GM11168 (cell line): ENCODE results near the gene ADAMTSL2.
"Not testable (repeated sequence)": the region's sequence is repeated elsewhere in the genome, so short reads cannot be mapped to it uniquely, and the experiment has no call there.

Experiments used
- in situ Hi-C: fragments of 300-500 bp; cut with MboI; formaldehyde crosslinking; loops from one replicate; pipeline ENCODE4 v1.12.0; 2022; ENCODE audit warnings: low sequenced_read_pairs; ENCODE audit not compliant: unreplicated experiment

ADAMTSL2 gene

GRCh38 chr9:133545494-133546286 is 11.2 kb downstream of the ADAMTSL2 start:
- in situ Hi-C loops = loop anchor here (25.0 kb wide), 1 partner anchor 467 kb away; no protein-coding TSS in a partner anchor

DNA sequence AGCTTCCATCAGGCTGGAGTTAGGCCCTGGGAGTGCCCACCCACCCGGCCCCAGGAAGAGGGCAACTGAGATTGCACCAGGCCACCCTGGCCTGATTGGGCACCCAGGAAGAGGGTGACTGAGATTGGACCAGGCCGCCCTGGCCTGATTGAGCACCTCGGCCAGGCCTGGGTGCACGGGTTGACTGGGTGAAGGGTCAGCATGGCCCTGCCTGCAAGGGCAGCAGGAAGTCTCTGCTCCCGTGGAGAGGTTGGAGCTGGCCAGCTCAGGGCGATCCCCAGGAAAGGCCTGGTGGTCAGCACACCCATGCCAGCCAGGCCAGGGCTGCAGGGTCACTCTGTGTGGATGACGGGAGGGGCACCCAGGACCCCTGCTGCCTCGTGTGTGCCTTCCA is 11.8 kb downstream of the ADAMTSL2 start:
- in situ Hi-C loops = loop anchor here (25.0 kb wide), 1 partner anchor 466 kb away; no protein-coding TSS in a partner anchor

DNA sequence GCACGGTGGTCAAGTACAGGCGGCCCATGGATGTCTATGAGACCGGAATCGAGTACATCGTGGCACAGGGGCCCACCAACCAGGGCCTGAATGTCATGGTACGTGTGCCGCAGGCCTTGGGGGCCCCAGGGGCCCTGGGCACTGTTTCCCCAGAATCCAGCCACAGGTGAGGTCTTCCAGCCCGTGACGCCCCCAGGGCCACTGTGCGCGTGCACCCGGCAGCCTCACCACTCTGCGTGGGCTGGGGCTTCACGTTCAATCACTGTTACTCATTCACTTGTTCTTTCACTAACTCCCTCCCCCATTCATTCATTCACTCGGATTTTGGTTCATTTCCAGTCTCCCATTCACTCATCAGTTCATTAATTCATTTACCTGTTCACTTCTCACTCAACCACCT is 12.6 kb downstream of the ADAMTSL2 start:
- in situ Hi-C loops = loop anchor here (25.0 kb wide), 1 partner anchor 465 kb away; no protein-coding TSS in a partner anchor

DNA sequence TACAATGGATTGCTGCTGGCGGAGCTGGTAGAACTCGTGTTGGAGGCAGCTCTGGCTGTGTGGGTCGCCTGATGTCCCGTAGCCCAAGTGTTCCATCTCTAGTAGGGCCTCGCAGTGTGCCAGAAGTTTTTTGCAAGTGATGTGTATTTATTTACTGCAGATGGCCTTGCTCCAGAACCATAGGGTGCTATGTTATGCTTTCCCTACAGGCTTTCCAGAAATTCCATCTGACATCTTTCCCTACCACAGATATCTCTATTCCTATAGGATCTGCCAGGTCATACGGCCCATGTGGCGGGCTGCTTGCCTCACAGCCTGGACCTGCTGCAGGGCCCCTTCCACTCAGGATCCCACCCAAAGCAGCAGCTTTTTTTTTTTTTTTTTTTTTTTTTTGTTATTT is 16.9 kb downstream of the ADAMTSL2 start:
- in situ Hi-C loops = no loop called here

DNA sequence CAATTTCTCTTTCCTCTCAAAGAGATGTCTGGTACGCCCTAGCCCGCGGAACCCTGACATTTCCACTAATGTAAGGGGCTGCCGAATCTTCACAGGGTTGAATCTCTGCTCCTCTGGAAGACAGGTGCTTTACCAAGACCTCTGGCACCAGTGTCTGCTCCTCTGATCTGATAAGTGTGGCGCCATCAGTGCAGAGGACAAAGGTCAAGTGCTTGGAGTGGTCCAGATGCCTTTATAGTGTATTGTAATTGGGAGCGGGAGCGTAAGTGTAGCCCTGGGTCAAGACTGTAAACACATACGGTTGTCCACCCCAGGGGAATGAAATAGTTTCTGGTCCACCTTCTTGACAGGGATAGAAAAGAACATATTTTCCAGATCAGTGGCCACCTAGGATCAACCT is 17.7 kb downstream of the ADAMTSL2 start:
- in situ Hi-C loops = no loop called here

DNA sequence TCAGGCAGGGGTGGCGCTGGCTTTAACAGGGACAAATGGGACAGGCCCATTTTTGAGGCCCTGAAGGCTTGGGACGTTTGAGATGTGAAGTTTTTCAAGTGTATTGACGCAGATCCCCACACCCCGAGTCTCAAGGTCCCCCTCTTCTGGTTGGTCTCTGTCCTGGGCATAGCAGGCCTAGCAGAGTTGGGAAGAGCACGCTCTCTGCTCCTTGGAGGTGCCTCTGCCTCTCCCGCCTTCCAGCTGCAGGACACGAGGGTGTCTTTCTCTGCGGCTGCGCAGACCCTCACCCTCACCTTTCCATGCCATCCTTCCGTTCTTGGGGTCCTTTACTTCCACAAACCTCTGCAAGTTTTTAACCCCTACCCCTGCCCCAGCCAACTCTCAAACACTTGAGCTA is 18.6 kb downstream of the ADAMTSL2 start:
- in situ Hi-C loops = no loop called here

DNA sequence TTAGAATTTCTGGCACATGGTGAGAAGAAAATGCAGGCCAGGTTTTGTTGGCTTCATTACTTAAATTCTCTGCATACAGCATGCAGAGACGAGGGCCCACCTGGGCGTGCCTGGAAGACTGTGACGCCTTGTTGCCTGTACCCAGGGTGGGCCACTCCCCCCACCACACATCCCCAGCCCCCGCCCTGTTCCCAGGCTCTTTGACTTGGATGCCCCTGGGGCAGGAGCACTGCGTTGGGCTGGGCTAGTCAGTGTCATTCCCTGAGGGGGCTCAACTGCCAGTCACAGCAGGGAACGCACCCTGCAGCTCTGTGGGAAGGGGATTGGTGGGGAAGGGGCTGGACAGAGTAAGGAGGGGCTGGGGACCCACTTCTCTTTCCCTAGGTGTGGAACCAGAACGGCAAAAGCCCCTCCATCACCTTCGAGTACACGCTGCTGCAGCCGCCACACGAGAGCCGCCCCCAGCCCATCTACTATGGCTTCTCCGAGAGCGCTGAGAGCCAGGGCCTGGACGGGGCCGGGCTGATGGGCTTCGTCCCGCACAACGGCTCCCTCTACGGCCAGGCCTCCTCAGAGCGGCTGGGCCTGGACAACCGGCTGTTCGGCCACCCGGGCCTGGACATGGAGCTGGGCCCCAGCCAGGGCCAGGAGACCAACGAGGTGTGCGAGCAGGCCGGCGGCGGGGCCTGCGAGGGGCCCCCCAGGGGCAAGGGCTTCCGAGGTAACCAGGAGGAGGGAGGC is 19.6 kb downstream of the ADAMTSL2 start:
- in situ Hi-C loops = no loop called here

DNA sequence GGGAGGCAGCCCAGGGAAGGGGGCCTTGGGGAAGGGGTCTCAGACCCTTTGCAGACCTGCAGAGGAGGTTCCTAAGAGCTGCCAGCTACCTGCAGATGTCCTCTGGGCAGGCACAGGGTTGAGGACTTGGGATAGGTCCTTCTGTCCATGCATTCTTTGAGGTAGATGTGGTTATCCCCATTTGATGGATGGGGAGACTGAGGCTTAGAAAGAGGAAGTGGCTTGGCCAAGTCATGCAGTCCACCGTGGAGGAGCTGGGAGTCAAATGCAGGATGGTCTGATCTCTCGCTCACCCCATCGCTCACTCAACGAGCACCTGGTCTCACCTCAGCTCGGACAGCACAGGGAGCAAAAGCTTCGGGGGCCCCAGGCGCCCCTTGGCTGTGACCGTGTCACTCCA is 20.2 kb downstream of the ADAMTSL2 start:
- in situ Hi-C loops = no loop called here

GRCh38 chr9:133556354-133556753 is 21.9 kb downstream of the ADAMTSL2 start:
- in situ Hi-C loops = no loop called here

DNA sequence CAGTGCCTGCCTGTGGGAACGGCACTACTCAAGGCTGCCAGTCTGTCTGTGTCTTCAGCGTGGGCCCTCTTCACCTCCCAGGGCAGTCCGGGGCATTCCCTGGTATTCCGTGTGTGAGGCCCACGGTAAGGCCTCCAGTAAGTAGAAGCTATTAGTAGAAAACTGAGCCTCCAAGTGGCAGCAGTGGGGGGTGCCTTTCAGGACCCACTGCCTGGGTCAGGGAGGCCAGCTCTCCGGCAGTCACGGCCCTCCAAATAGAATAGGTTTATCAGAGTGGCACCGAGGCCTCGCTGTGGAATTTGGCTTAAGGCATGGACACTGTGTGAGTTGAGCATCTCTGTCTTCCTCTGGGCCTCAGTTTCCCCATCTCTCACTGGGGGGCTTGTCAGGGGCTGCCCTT is 23.1 kb downstream of the ADAMTSL2 start:
- in situ Hi-C loops = no loop called here

- in situ Hi-C loops = no loop called here
Measured at GRCh38 chr9:133558191-133559126, 24.0 kb downstream of the ADAMTSL2 start.

DNA sequence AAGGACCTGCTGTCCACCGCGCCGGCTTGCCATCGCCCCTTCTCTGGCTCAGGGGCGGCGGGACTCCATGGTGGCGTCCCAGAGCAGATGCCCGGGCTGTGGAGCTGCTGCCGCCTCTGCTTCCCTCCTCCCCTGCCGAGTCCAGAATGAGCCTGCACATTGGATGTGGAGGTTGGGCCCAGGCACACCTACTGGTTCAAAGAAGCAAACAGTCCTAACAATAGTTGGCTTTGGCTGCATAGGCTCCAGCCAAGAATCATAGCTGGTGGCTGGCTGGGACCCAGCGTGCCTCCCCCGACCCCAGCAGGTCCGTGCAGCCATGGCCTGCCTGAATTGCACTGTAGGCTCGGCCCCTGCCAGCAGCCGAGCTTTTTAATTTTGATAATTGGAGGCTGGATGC is 25.8 kb downstream of the ADAMTSL2 start:
- in situ Hi-C loops = no loop called here

- in situ Hi-C loops = no loop called here
Measured at GRCh38 chr9:133560944-133561343, 26.4 kb downstream of the ADAMTSL2 start.

DNA sequence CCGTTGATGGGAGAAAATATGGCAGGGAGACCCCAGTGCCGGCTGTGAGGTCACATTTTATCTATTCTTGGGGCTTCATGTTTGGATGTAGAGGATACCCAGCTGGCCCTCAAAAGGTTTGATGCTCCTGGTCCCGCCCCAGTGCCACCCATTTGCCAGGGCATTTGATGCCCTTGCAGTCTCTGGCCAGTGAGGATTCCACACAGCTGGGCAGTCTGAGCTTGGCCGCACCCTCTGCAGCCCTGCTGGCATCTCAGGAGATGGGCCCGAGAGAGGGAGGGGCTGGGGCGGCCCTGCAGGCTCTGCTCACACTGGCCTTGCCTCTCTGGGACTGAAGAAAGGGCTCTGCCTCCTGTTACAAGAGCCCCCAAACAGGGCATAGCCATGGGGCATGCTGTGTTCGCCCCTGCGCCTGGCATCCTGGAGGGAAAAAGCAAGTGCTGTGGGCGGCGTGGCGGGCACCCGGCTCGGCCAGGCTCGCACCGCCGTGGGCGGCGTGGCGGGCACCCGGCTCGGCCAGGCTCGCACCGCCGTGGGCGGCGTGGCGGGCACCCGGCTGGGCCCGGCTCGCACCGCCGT is 27.6 kb downstream of the ADAMTSL2 start:
- in situ Hi-C loops = no loop called here

GRCh38 chr9:133562611-133563290 is 28.2 kb downstream of the ADAMTSL2 start:
- in situ Hi-C loops = no loop called here

GRCh38 chr9:133563291-133563796 is 28.8 kb downstream of the ADAMTSL2 start:
- in situ Hi-C loops = no loop called here

DNA sequence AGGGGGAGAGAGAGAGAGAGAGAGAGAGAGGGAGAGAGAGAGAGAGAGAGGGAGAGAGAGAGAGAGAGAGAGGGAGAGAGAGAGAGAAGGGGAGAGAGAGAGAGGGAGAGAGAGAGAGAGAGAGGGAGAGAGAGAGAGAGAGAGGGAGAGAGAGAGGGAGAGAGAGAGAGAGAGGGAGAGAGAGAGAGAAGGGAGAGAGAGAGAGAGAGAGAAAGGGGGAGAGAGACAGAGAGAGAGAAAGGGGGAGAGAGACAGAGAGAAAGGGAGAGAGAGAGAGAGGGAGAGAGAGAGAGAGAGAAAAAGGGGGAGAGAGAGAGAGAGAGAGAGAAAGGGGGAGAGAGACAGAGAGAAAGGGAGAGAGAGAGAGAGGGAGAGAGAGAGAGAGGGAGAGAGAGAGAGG is 29.3 kb downstream of the ADAMTSL2 start:
- in situ Hi-C loops = not testable (repeated sequence)

GRCh38 chr9:133564451-133565116 is 30.1 kb downstream of the ADAMTSL2 start:
- in situ Hi-C loops = no loop called here

GRCh38 chr9:133566382-133566781 is 31.9 kb downstream of the ADAMTSL2 start:
- in situ Hi-C loops = no loop called here
